ENCODE results near the gene ARL8B. TPM values are rescaled to one million over a fixed set of nuclear protein-coding genes. Genes with fewer than 3 reads are reported as not detected.

The ARL8B gene
- total RNA-seq, 3 donors from 2014 or later: 49.3 to 68.5 (median 57.6) TPM

GRCh38 chr3:5186858-5187155, 64.7 kb downstream of the ARL8B start:
- Histone ChIP-seq H3K4me3 (no peak overlapping the region), H3K36me3 (ENCODE audit: low read depth) (no peaks in the 10 kb centered on the region), H3K9me3 (no peaks in the 10 kb centered on the region), H3K4me1 (ENCODE audit: low read depth) (peaks cover 31% of the 10 kb centered on the region)
- ATAC-seq (no peak), DNase-seq (no peak)
- intact Hi-C loops (cut with DNase I, micrococcal nuclease): loop anchor here in 1 of 2 donors (10.0 kb wide), 1 partner anchor 62 kb away; the partner anchor contains the start of gene ARL8B
- TF ChIP-seq CTCF (IDR thresholded peaks at IDR 0.05): no peak

GRCh38 chr3:5187156-5187919, 65.2 kb downstream of the ARL8B start, which contains the start of gene EDEM1:
Gene EDEM1 (plus strand): TSS chr3:5187707. CDS start chr3:5187806, 99 bp downstream.
- Histone ChIP-seq H3K36me3 (ENCODE audit: low read depth) (no peaks in the 10 kb centered on the region), H3K4me1 (ENCODE audit: low read depth) (peaks cover 32% of the 10 kb centered on the region), H3K4me3 (peak within 1 kb of the TSS; percentile 99), H3K9me3 (no peaks in the 10 kb centered on the region)
- peak; percentile 93 for ATAC-seq
- peak; percentile 14 for TF ChIP-seq CTCF (IDR thresholded peaks at IDR 0.05)
- intact Hi-C loops (cut with DNase I, micrococcal nuclease): loop anchor here in 1 of 2 donors (10.0 kb wide), 1 partner anchor 63 kb away; the partner anchor contains the start of gene ARL8B
- peak; percentile 95 to 100 (median 97) for DNase-seq

- DNase-seq: peak; percentile 48 to 74 (median 71)
- TF ChIP-seq CTCF (IDR thresholded peaks at IDR 0.05): no peak
- no peaks in the 10 kb centered on the region for H3K9me3 ChIP-seq
- peaks cover 32% of the 10 kb centered on the region for H3K4me1 ChIP-seq (ENCODE audit: low read depth)
- no peaks in the 10 kb centered on the region for H3K36me3 ChIP-seq (ENCODE audit: low read depth)
- intact Hi-C loops (cut with DNase I, micrococcal nuclease): loop anchor here in 1 of 2 donors (10.0 kb wide), 1 partner anchor 63 kb away; the partner anchor contains the start of gene ARL8B
- ATAC-seq: peak; percentile 62
- peak overlapping the region; percentile 99 for H3K4me3 ChIP-seq
Measured at GRCh38 chr3:5187920-5188418, 65.9 kb downstream of the ARL8B start.

- no peaks in the 10 kb centered on the region for H3K36me3 ChIP-seq (ENCODE audit: low read depth)
- H3K9me3 ChIP-seq: no peaks in the 10 kb centered on the region
- no peak for TF ChIP-seq CTCF (IDR thresholded peaks at IDR 0.05)
- intact Hi-C loops (cut with DNase I, micrococcal nuclease): loop anchor here in 1 of 2 donors (10.0 kb wide), 1 partner anchor 64 kb away; the partner anchor contains the start of gene ARL8B
- peak in 2 of 3 donors; percentile 60 to 64 for DNase-seq
- H3K4me1 ChIP-seq (ENCODE audit: low read depth): peaks cover 32% of the 10 kb centered on the region
- H3K4me3 ChIP-seq: peak overlapping the region; percentile 99
- peak; percentile 17 for ATAC-seq
Measured at GRCh38 chr3:5188419-5189221, 66.5 kb downstream of the ARL8B start.

GRCh38 chr3:5190147-5190791, 68.2 kb downstream of the ARL8B start:
- DNase-seq (no peak), ATAC-seq (no peak)
- no peaks in the 10 kb centered on the region for H3K9me3 ChIP-seq
- no peaks in the 10 kb centered on the region for H3K36me3 ChIP-seq (ENCODE audit: low read depth)
- TF ChIP-seq CTCF (IDR thresholded peaks at IDR 0.05): no peak
- H3K4me1 ChIP-seq (ENCODE audit: low read depth): peaks cover 32% of the 10 kb centered on the region
- no peak overlapping the region for H3K4me3 ChIP-seq
- intact Hi-C loops (cut with DNase I, micrococcal nuclease): no loop called here

Data from mucosa of descending colon (tissue), 3 donors.